HL-60/S4 treated with retinoic acid at 250 ng/mL for 4 days and 3 days (cell line): ENCODE data around the gene SP140.

Experiments used
- in situ Hi-C: fragments of 300-500 bp; cut with MboI; formaldehyde crosslinking; loops from 2 replicates; pipeline ENCODE4 v1.7.0; 2022; ENCODE audit warnings: low sequenced_read_pairs

SP140 gene

GRCh38 chr2:230356084-230356483, 130.5 kb downstream of the SP140 start:
- in situ Hi-C loops: no loop called here

GRCh38 chr2:230358305-230358704, 132.8 kb downstream of the SP140 start:
- in situ Hi-C loops: no loop called here

GRCh38 chr2:230360028-230360427, 134.5 kb downstream of the SP140 start:
- in situ Hi-C loops: no loop called here

GRCh38 chr2:230362030-230362691, 136.6 kb downstream of the SP140 start:
- in situ Hi-C loops: no loop called here
